H1 (cell line): Measurements from ENCODE around the gene RBM26. TPM values are rescaled to one million over a fixed set of nuclear protein-coding genes. Genes with fewer than 3 reads are reported as not detected.

Source experiments
- CTCF ChIA-PET: fragments of 300-600 bp; sonication (Branson Sonifier 250); formaldehyde crosslinking; loops from one replicate; lab custom pipeline; 2021; ENCODE audit not compliant: partially characterized antibody; lab: Charles Lee
- POLR2A ChIA-PET: fragments of 300-600 bp; sonication (Branson Sonifier 250); formaldehyde crosslinking; loops from one replicate; lab custom pipeline; 2021; ENCODE audit warnings: inconsistent platforms; ENCODE audit not compliant: partially characterized antibody; lab: Charles Lee
- DNase-seq, 2 experiments: peaks; one replicate each; pipeline versions ENCODE4 v3.0.0 to v3.0.0-alpha.2; 2010 to 2022; ENCODE audit warnings: low spot score in 2 of 2, low read depth in 1 of 2, mixed read lengths in 1 of 2
- FAIRE-seq: peaks from 2 replicates; lab custom pipeline; 2011; peaks lifted over from hg19 to GRCh38; lab: Jason Lieb, UNC
- H2AFZ ChIP-seq: 2 replicates; pipeline ENCODE4 v1.8.1; 2012; ENCODE audit warnings: low read length, inconsistent platforms
- H2AK5ac ChIP-seq: 2 replicates; pipeline ENCODE4 v1.6.1; 2013; ENCODE audit warnings: low read depth, low read length
- H2BK120ac ChIP-seq: replicated peaks from 2 replicates; pipeline ENCODE3; 2013; ENCODE audit warnings: low read depth, low read length, inconsistent platforms
- H2BK12ac ChIP-seq: 2 replicates; pipeline ENCODE4 v1.6.1; 2013; ENCODE audit warnings: low read depth, low read length
- H2BK15ac ChIP-seq: 2 replicates; pipeline ENCODE4 v1.6.1; 2013; ENCODE audit warnings: low read length
- H2BK20ac ChIP-seq: 2 replicates; pipeline ENCODE4 v1.6.1; 2013; ENCODE audit warnings: low read length
- H2BK5ac ChIP-seq: 2 replicates; pipeline ENCODE4 v1.6.1; 2013; ENCODE audit warnings: low read depth, low read length
- H3K14ac ChIP-seq: 2 replicates; pipeline ENCODE4 v1.6.1; 2013; ENCODE audit warnings: inconsistent platforms; ENCODE audit not compliant: insufficient read length
- H3K18ac ChIP-seq: 2 replicates; pipeline ENCODE4 v1.6.1; 2013; ENCODE audit warnings: low read length; ENCODE audit errors: extremely low read depth
- H3K23ac ChIP-seq: 2 replicates; pipeline ENCODE4 v1.6.1; 2013; ENCODE audit warnings: inconsistent platforms; ENCODE audit not compliant: insufficient read length
- H3K23me2 ChIP-seq: 2 replicates; pipeline ENCODE4 v1.6.1; 2013; ENCODE audit warnings: low read depth, low read length
- H3K27ac ChIP-seq: 2 replicates; pipeline ENCODE4 v1.6.1; 2011; ENCODE audit warnings: low read depth, low read length, inconsistent platforms
- H3K27me3 ChIP-seq, 4 experiments: replicated peaks in 1 of 4; 1 replicate in 1 of 4; 2 replicates in 3 of 4; pipeline versions ENCODE4 v1.6.1 to v1.8.1; 2011 to 2013; ENCODE audit warnings: low read length in 3 of 4, mild to moderate bottlenecking in 3 of 4, inconsistent platforms in 2 of 4, mixed read lengths in 2 of 4, moderate library complexity in 1 of 4; ENCODE audit not compliant: control insufficient read depth in 3 of 4, insufficient read depth in 3 of 4; ENCODE audit errors: extremely low read depth in 1 of 4
- H3K36me3 ChIP-seq, 4 experiments: 2 replicates each; pipeline versions ENCODE4 v1.6.1 to v1.8.1; 2011 to 2013; ENCODE audit warnings: mild to moderate bottlenecking in 4 of 4, low read length in 3 of 4, moderate library complexity in 2 of 4, control low read depth in 1 of 4, inconsistent platforms in 1 of 4; ENCODE audit not compliant: insufficient read depth in 4 of 4, control insufficient read depth in 2 of 4
- H3K4ac ChIP-seq: replicated peaks from 2 replicates; pipeline ENCODE3; 2013; ENCODE audit warnings: low read length, low read depth, mixed read lengths, inconsistent platforms; ENCODE audit not compliant: insufficient read length
- H3K4me1 ChIP-seq, 4 experiments: replicated peaks in 1 of 4; 1 replicate in 1 of 4; 2 replicates in 3 of 4; pipeline versions ENCODE4 v1.6.1 to v1.8.1; 2011 to 2013; ENCODE audit warnings: low read length in 3 of 4, inconsistent platforms in 2 of 4, mixed read lengths in 1 of 4; ENCODE audit not compliant: insufficient read depth in 4 of 4, control insufficient read depth in 3 of 4
- H3K4me2 ChIP-seq, 2 experiments: 2 replicates each; pipeline versions ENCODE4 v1.6.1 to v1.8.1; 2011 to 2013; ENCODE audit warnings: low read depth in 2 of 2, low read length in 2 of 2, control low read depth in 1 of 2, inconsistent platforms in 1 of 2, mild to moderate bottlenecking in 1 of 2; ENCODE audit not compliant: insufficient read depth in 1 of 2
- H3K4me3 ChIP-seq, 4 experiments: fragments of 200-600, 300-600 bp in 1 of 4; sonication (generic), shearing (Covaris generic), sonication (Bioruptor Twin) in 1 of 4; 2 replicates each; pipeline versions ENCODE4 v1.5.1 to v1.8.1; 2011 to 2016; ENCODE audit warnings: low read length in 4 of 4, low read depth in 3 of 4, control low read depth in 2 of 4, inconsistent platforms in 2 of 4, mild to moderate bottlenecking in 2 of 4, mixed read lengths in 1 of 4, moderate library complexity in 1 of 4; ENCODE audit not compliant: insufficient read depth in 2 of 4; ENCODE audit errors: extremely low read depth in 1 of 4
- H3K56ac ChIP-seq: replicated peaks from 2 replicates; pipeline ENCODE3; 2013; ENCODE audit warnings: low read depth, mild to moderate bottlenecking, mixed read lengths, low read length, inconsistent platforms; ENCODE audit not compliant: insufficient read length
- H3K79me1 ChIP-seq: 2 replicates; pipeline ENCODE4 v1.6.1; 2013; ENCODE audit warnings: low read depth, low read length, control low read depth
- H3K79me2 ChIP-seq, 2 experiments: 2 replicates each; pipeline versions ENCODE4 v1.6.1 to v1.8.1; 2012 to 2013; ENCODE audit warnings: low read length in 2 of 2, mild to moderate bottlenecking in 2 of 2, inconsistent platforms in 1 of 2; ENCODE audit not compliant: insufficient read depth in 2 of 2, control insufficient read depth in 1 of 2
- H3K9ac ChIP-seq, 4 experiments: replicated peaks in 1 of 4; 1 replicate in 1 of 4; 2 replicates in 3 of 4; pipeline versions ENCODE4 v1.6.1 to v1.8.1; 2011 to 2013; ENCODE audit warnings: low read depth in 3 of 4, low read length in 3 of 4, control low read depth in 2 of 4, mild to moderate bottlenecking in 2 of 4, moderate library complexity in 2 of 4, inconsistent platforms in 1 of 4; ENCODE audit errors: extremely low read depth in 1 of 4
- H3K9me3 ChIP-seq, 2 experiments: 2 replicates each; pipeline versions ENCODE4 v1.6.1 to v1.8.1; 2012 to 2013; ENCODE audit warnings: mild to moderate bottlenecking in 2 of 2, moderate library complexity in 2 of 2, control low read depth in 1 of 2, inconsistent platforms in 1 of 2, low read depth in 1 of 2, low read length in 1 of 2, mixed read lengths in 1 of 2; ENCODE audit not compliant: insufficient read depth in 2 of 2
- H4K20me1 ChIP-seq, 2 experiments: replicated peaks in 1 of 2; 2 replicates each; pipeline versions ENCODE3 to v1.8.1; 2011 to 2013; ENCODE audit warnings: inconsistent platforms in 2 of 2, low read length in 2 of 2, mild to moderate bottlenecking in 1 of 2; ENCODE audit not compliant: insufficient read depth in 2 of 2, control insufficient read depth in 1 of 2
- H4K5ac ChIP-seq: 2 replicates; pipeline ENCODE4 v1.6.1; 2013; ENCODE audit warnings: low read length, low read depth, mixed read lengths, inconsistent platforms; ENCODE audit not compliant: insufficient read length
- H4K8ac ChIP-seq: 2 replicates; pipeline ENCODE4 v1.8.0; 2013; ENCODE audit warnings: mild to moderate bottlenecking, moderate library complexity, low read length, inconsistent platforms; ENCODE audit not compliant: insufficient read depth; ENCODE audit errors: extremely low read depth
- H4K91ac ChIP-seq: replicated peaks from 2 replicates; pipeline ENCODE3; 2013; ENCODE audit warnings: low read length, mixed read lengths, inconsistent platforms; ENCODE audit not compliant: insufficient read length
- BCL11A ChIP-seq, 2 experiments: IDR thresholded peaks; one replicate each; pipeline ENCODE4 v1.6.1; 2011; ENCODE audit warnings: low read depth in 2 of 2, low read length in 2 of 2, mild to moderate bottlenecking in 2 of 2
- CHD1 ChIP-seq: IDR thresholded peaks from 2 replicates; pipeline ENCODE4 v1.6.1; 2012; ENCODE audit warnings: low read depth, low read length, improper control_type of control experiment
- CREB1 ChIP-seq: IDR thresholded peaks from 2 replicates; pipeline ENCODE4 v1.6.1; 2012; ENCODE audit warnings: inconsistent platforms
- HDAC6 ChIP-seq: IDR thresholded peaks from one replicate; pipeline ENCODE4 v1.7.1; 2012; ENCODE audit warnings: low read depth, mild to moderate bottlenecking, inconsistent platforms, low read length, moderate library complexity
- JUND ChIP-seq: IDR thresholded peaks from 2 replicates; pipeline ENCODE4 v1.6.1; 2011; ENCODE audit warnings: mild to moderate bottlenecking, improper control_type of control experiment, low read length
- RAD21 ChIP-seq, 2 experiments: IDR thresholded peaks in 1 of 2; conservative IDR thresholded peaks in 1 of 2; 2 replicates each; pipeline ENCODE4 v1.6.1; 2011; ENCODE audit warnings: low read depth in 2 of 2, low read length in 2 of 2, improper control_type of control experiment in 1 of 2, inconsistent platforms in 1 of 2, mild to moderate bottlenecking in 1 of 2, moderate library complexity in 1 of 2
- SIRT6 ChIP-seq: IDR thresholded peaks from one replicate; pipeline ENCODE4 v1.7.1; 2012; ENCODE audit warnings: low read length, inconsistent platforms
- SP2 ChIP-seq: IDR thresholded peaks from 2 replicates; pipeline ENCODE4 v1.6.1; 2012; ENCODE audit warnings: mild to moderate bottlenecking, low read length, inconsistent platforms
- WGBS, 2 experiments: shearing (Covaris generic) in 1 of 2; methylation state at CpG; one replicate each; pipeline versions ENCODE4 v1.1.6 to v1.1.7; 2013 to 2015; ENCODE audit warnings: low lambda C conversion rate in 2 of 2, mixed read lengths in 2 of 2, inconsistent platforms in 1 of 2, low coverage in 1 of 2, missing lambda C conversion rate in 1 of 2; ENCODE audit not compliant: insufficient replicate concordance in 2 of 2, insufficient coverage in 1 of 2, insufficient read length in 1 of 2; ENCODE audit errors: extremely low coverage in 1 of 2, missing lambda C conversion rate in 1 of 2; 5-methylcytosine and 5-hydroxymethylcytosine counted together
- polyA plus RNA-seq, 7 experiments: library from polyadenylated mRNA; depleted of rRNA in 3 of 7; stranded (reverse) in 5 of 7; unstranded in 2 of 7; fragments of >200 nt in 5 of 7; fragments of 200-250 nt in 2 of 7; gene quantifications; 1 replicate in 5 of 7; 2 replicates in 1 of 7; 4 replicates in 1 of 7; pipeline versions ENCODE4 v1.2.1 to v1.2.3, GENCODE V29; 2011 to 2013; ENCODE audit warnings: missing spikeins in 2 of 7, mixed read lengths in 2 of 7
- total RNA-seq: library from RNA; stranded (reverse); fragmentation: NEBNext Ultra II Directional; extraction: Animal tissue kit (Norgen Biotek cat#: 25700); gene quantifications from 2 replicates; pipeline ENCODE4 v1.2.1, GENCODE V29; 2021
- TF ChIP-seq, protein P1 (sequence below): IDR thresholded peaks from 2 replicates; pipeline ENCODE4 v1.6.1; 2011; ENCODE audit warnings: low read depth, mild to moderate bottlenecking, low read length; ENCODE audit not compliant: insufficient read depth
- TF ChIP-seq, protein P2 (sequence below), 3 experiments: IDR thresholded peaks; 1 replicate in 2 of 3; 2 replicates in 1 of 3; pipeline versions ENCODE4 v1.5.1 to v1.6.1; 2011; ENCODE audit warnings: low read length in 3 of 3, mild to moderate bottlenecking in 3 of 3, inconsistent platforms in 2 of 3, low read depth in 1 of 3, moderate library complexity in 1 of 3; ENCODE audit not compliant: insufficient read depth in 1 of 3; ENCODE audit errors: control extremely low read depth in 1 of 3

RBM26 gene
- total and polyA plus RNA-seq, 2 of the 8 experiments (the other 6 are each of a cell fraction or from before 2014, with no cell fraction given): 20.3 to 65.5 TPM

DNA sequence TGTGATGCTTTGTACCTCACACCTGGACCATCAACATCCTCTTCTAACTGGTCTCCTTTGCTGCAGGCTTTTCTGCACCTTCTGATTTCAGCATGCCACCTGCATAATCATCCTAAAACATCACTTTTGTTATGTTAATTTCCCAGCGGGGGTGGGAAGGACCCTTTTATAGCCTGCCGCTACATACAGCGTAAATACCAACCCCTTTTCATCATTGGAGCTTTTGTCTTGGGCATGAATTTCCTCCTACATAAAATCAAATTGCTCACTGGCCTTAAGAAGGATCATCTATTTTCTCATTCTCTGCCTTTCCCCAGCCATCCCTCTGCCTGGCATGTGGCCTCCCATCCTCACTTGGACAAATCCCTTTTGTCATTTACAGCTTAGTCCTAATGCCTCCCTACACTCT is 124.7 kb downstream of the RBM26 start:
- POLR2A ChIA-PET: interaction anchor here (0.5 to 2.4 kb wide), 8 partner anchors 8 to 125 kb away, joined by 3 to 7 read pairs (median 3); partner anchors contain the start of gene RBM26
- TF ChIP-seq RAD21 (IDR thresholded peaks at IDR 0.05 in 1 of 2, conservative IDR thresholded peaks at IDR 0.05 in 1 of 2; ENCODE audit: low read depth in 2 of 2, low read length in 2 of 2): peak in 1 of 2 experiments; percentile 5; a peak in 1 of 4 replicates
- TF ChIP-seq HDAC6: no peak
- TF ChIP-seq, protein P1, sequence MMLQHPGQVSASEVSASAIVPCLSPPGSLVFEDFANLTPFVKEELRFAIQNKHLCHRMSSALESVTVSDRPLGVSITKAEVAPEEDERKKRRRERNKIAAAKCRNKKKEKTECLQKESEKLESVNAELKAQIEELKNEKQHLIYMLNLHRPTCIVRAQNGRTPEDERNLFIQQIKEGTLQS: no peak
- no peak for TF ChIP-seq SP2
- TF ChIP-seq CHD1: no peak
- TF ChIP-seq, protein P2, sequence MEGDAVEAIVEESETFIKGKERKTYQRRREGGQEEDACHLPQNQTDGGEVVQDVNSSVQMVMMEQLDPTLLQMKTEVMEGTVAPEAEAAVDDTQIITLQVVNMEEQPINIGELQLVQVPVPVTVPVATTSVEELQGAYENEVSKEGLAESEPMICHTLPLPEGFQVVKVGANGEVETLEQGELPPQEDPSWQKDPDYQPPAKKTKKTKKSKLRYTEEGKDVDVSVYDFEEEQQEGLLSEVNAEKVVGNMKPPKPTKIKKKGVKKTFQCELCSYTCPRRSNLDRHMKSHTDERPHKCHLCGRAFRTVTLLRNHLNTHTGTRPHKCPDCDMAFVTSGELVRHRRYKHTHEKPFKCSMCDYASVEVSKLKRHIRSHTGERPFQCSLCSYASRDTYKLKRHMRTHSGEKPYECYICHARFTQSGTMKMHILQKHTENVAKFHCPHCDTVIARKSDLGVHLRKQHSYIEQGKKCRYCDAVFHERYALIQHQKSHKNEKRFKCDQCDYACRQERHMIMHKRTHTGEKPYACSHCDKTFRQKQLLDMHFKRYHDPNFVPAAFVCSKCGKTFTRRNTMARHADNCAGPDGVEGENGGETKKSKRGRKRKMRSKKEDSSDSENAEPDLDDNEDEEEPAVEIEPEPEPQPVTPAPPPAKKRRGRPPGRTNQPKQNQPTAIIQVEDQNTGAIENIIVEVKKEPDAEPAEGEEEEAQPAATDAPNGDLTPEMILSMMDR (IDR thresholded peaks at IDR 0.05; ENCODE audit: control extremely low read depth in 1 of 3, insufficient read depth in 1 of 3, low read depth in 1 of 3, low read length in 3 of 3): no peak
- TF ChIP-seq JUND: no peak
- TF ChIP-seq BCL11A (IDR thresholded peaks at IDR 0.05; ENCODE audit: low read depth in 2 of 2, low read length in 2 of 2): peak; percentile 61 to 68
- no peak for TF ChIP-seq SIRT6
- peak; percentile 47; the same call in 1 of the 2 replicates for TF ChIP-seq CREB1

More for the DNA sequence above, 124.7 kb downstream of the RBM26 start:
- Histone ChIP-seq H3K36me3 (no peaks in the 10 kb centered on the region), H3K27ac (peak overlapping the region; percentile 63), H3K56ac (no peak overlapping the region), H4K91ac (peak overlapping the region; percentile 92), H4K20me1 (no peaks in the 10 kb centered on the region), H3K79me2 (no peaks in the 10 kb centered on the region), H3K79me1 (no peaks in the 10 kb centered on the region), H3K14ac (no peak overlapping the region), H3K4me2 (peak overlapping the region; percentile 31 to 63), H3K18ac (peak overlapping the region; percentile 64; the same call in 1 of the 2 replicates), H2BK15ac (no peak overlapping the region), H4K8ac (no peak overlapping the region), H3K23ac (no peak overlapping the region), H2BK120ac (peak overlapping the region; percentile 81), H3K23me2 (no peaks in the 10 kb centered on the region), H2AFZ (no peak overlapping the region), H3K27me3 (no peaks in the 10 kb centered on the region), H2BK20ac (no peak overlapping the region), H3K4ac (no peak overlapping the region), H2BK12ac (peak overlapping the region; percentile 20), H4K5ac (peak overlapping the region; percentile 94), H3K9me3 (no peaks in the 10 kb centered on the region), H3K9ac (no peak overlapping the region), H3K4me1 (peaks cover 6 to 17% (median 11%) of the 10 kb centered on the region in 4 experiments; a peak in 5 of 7 replicates), H3K4me3 (peak overlapping the region in 1 of 4 experiments; percentile 33; a peak in 1 of 8 replicates), H2AK5ac (peak overlapping the region; percentile 1; the same call in 1 of the 2 replicates), H2BK5ac (peak overlapping the region; percentile 86; the same call in 1 of the 2 replicates)
- DNase-seq (peak; percentile 53 to 73), FAIRE-seq (peak; percentile 94)
- CTCF ChIA-PET: interaction anchor here (1.0 to 1.6 kb wide), 2 partner anchors 15 to 100 kb away, joined by 3 read pairs; no protein-coding TSS in a partner anchor
- WGBS, 2 experiments: 0% methylated on average over 3 of the region's 3 CpGs; no CpG with 5 or more reads in 1 of the 2 experiments
